Stimulated activated CD4-positive, alpha-beta T cell treated with anti-CD3 and anti-CD28 coated beads, Interleukin-12 subunit alpha, Interleukin-12 subunit beta, amount 100 ng/mL, for 24 hours (primary cell): ENCODE data around the gene MYRFL.

Experiments used
- DNase-seq, 2 experiments: peaks; one replicate each; pipeline ENCODE4 v3.0.0-alpha.2; 2020; ENCODE audit warnings: low read depth in 2 of 2

MYRFL gene

GRCh38 chr12:69897744-69898143 lies 72.7 kb downstream of the MYRFL start:
- no peak for DNase-seq

GRCh38 chr12:69898236-69898635 lies 73.2 kb downstream of the MYRFL start:
- DNase-seq = no peak

GRCh38 chr12:69900720-69901131 lies 75.7 kb downstream of the MYRFL start:
- DNase-seq = peak; percentile 34 to 70

GRCh38 chr12:69901221-69901905 lies 76.3 kb downstream of the MYRFL start:
- DNase-seq = no peak

- DNase-seq = no peak
Measured at GRCh38 chr12:69903548-69903947, 78.5 kb downstream of the MYRFL start.

GRCh38 chr12:69904777-69905176 lies 79.8 kb downstream of the MYRFL start:
- no peak for DNase-seq

GRCh38 chr12:69905801-69906200 lies 80.8 kb downstream of the MYRFL start:
- DNase-seq = no peak

- DNase-seq = no peak
Measured at GRCh38 chr12:69906411-69907216, 81.6 kb downstream of the MYRFL start.

- DNase-seq = no peak
Measured at GRCh38 chr12:69908203-69908602, 83.2 kb downstream of the MYRFL start.

GRCh38 chr12:69910694-69911093 lies 85.7 kb downstream of the MYRFL start:
- DNase-seq = no peak

- DNase-seq = no peak
Measured at GRCh38 chr12:69913526-69913925, 88.5 kb downstream of the MYRFL start.

- no peak for DNase-seq
Measured at GRCh38 chr12:69915964-69916363, 90.9 kb downstream of the MYRFL start.

GRCh38 chr12:69916544-69917235 lies 91.7 kb downstream of the MYRFL start:
- no peak for DNase-seq

GRCh38 chr12:69918287-69918686 lies 93.3 kb downstream of the MYRFL start:
- DNase-seq = no peak

GRCh38 chr12:69919495-69919894 lies 94.5 kb downstream of the MYRFL start:
- no peak for DNase-seq

- no peak for DNase-seq
Measured at GRCh38 chr12:69921831-69922230, 96.8 kb downstream of the MYRFL start.

- no peak for DNase-seq
Measured at GRCh38 chr12:69922999-69923398, 98.0 kb downstream of the MYRFL start.

- DNase-seq = no peak
Measured at GRCh38 chr12:69925291-69925690, 100.3 kb downstream of the MYRFL start.

- no peak for DNase-seq
Measured at GRCh38 chr12:69927164-69927563, 102.1 kb downstream of the MYRFL start.

GRCh38 chr12:69929125-69929524 lies 104.1 kb downstream of the MYRFL start:
- DNase-seq = no peak

GRCh38 chr12:69929531-69929930 lies 104.5 kb downstream of the MYRFL start:
- DNase-seq = no peak

- DNase-seq = no peak
Measured at GRCh38 chr12:69931569-69931968, 106.5 kb downstream of the MYRFL start.

- no peak for DNase-seq
Measured at GRCh38 chr12:69932154-69932553, 107.1 kb downstream of the MYRFL start.
